Progenitor cell of endocrine pancreas (in vitro differentiated cells): Measurements from ENCODE around the gene HMOX2. TPM values are rescaled to one million over a fixed set of nuclear protein-coding genes. Genes with fewer than 3 reads are reported as not detected.

Experiments
- DNase-seq: peaks from one replicate; pipeline ENCODE4 v3.0.0; 2021; ENCODE audit warnings: low spot score; ENCODE audit not compliant: unreplicated experiment
- H3K27ac Mint-ChIP-seq: 2 replicates; pipeline ENCODE4 v1.8.0; 2021; ENCODE audit warnings: mild to moderate bottlenecking, moderate library complexity, mixed read lengths
- H3K27me3 Mint-ChIP-seq: 2 replicates; pipeline ENCODE4 v1.8.0; 2021; ENCODE audit warnings: mixed read lengths
- H3K36me3 Mint-ChIP-seq: 2 replicates; pipeline ENCODE4 v1.8.0; 2022; ENCODE audit warnings: mixed read lengths; ENCODE audit not compliant: insufficient read depth
- H3K4me1 Mint-ChIP-seq: 2 replicates; pipeline ENCODE4 v1.8.0; 2021; ENCODE audit warnings: low read depth, mixed read lengths
- H3K4me3 Mint-ChIP-seq: 2 replicates; pipeline ENCODE4 v1.8.0; 2021; ENCODE audit warnings: low read depth, mild to moderate bottlenecking, moderate library complexity, mixed read lengths
- H3K9me3 Mint-ChIP-seq: 2 replicates; pipeline ENCODE4 v1.8.0; 2021; ENCODE audit warnings: low read depth, mixed read lengths
- total RNA-seq: library from RNA; stranded (reverse); gene quantifications from 2 replicates; pipeline ENCODE4 v1.2.1, GENCODE V29; 2021
- TF ChIP-seq, protein P1 (sequence below): fragments of 200-600 bp; sonication (generic); IDR thresholded peaks from one replicate; pipeline ENCODE4 v1.5.0; 2021; ENCODE audit warnings: antibody characterized with exemption, mild to moderate bottlenecking; ENCODE audit not compliant: unreplicated experiment

The HMOX2 gene
- total RNA-seq, 1 donor from 2014 or later, result 30.1 TPM

DNA sequence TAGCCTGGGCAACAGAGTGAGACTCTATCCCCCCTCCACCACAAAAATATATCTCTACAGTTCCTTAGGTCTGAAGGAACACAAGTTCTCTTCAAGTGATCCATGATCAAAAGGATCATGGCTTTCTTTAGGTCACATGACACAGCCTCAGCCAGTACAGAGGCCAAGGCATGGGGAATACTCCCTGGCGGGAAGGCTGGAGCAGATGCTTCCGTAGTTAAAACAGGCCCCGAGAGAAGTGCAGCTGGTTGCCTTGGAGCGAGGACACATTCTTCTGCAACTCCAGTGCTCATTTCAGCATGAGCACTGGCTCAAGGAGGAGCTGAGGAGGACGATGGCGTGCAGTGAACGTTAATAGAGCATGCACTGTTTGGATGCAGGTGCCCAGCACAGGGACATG lies 48.9 kb downstream of the HMOX2 start:
- H3K4me3 Mint-ChIP-seq, result no peak overlapping the region
- no peaks in the 10 kb centered on the region for H3K9me3 Mint-ChIP-seq
- TF ChIP-seq, protein P1, sequence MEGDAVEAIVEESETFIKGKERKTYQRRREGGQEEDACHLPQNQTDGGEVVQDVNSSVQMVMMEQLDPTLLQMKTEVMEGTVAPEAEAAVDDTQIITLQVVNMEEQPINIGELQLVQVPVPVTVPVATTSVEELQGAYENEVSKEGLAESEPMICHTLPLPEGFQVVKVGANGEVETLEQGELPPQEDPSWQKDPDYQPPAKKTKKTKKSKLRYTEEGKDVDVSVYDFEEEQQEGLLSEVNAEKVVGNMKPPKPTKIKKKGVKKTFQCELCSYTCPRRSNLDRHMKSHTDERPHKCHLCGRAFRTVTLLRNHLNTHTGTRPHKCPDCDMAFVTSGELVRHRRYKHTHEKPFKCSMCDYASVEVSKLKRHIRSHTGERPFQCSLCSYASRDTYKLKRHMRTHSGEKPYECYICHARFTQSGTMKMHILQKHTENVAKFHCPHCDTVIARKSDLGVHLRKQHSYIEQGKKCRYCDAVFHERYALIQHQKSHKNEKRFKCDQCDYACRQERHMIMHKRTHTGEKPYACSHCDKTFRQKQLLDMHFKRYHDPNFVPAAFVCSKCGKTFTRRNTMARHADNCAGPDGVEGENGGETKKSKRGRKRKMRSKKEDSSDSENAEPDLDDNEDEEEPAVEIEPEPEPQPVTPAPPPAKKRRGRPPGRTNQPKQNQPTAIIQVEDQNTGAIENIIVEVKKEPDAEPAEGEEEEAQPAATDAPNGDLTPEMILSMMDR, result no peak
- H3K27ac Mint-ChIP-seq, result peak overlapping the region; percentile 3
- H3K27me3 Mint-ChIP-seq, result no peaks in the 10 kb centered on the region
- peaks cover 3% of the 10 kb centered on the region for H3K4me1 Mint-ChIP-seq
- no peaks in the 10 kb centered on the region for H3K36me3 Mint-ChIP-seq
- DNase-seq, result no peak

- Mint-ChIP-seq H3K4me1 (peaks cover 3% of the 10 kb centered on the region), H3K9me3 (no peaks in the 10 kb centered on the region), H3K27me3 (no peaks in the 10 kb centered on the region), H3K4me3 (no peak overlapping the region), H3K36me3 (no peaks in the 10 kb centered on the region), H3K27ac (no peak overlapping the region)
- TF ChIP-seq, protein P1, result no peak
- DNase-seq, result no peak
Observed at GRCh38 chr16:4525634-4526277, 49.6 kb downstream of the HMOX2 start.

DNA sequence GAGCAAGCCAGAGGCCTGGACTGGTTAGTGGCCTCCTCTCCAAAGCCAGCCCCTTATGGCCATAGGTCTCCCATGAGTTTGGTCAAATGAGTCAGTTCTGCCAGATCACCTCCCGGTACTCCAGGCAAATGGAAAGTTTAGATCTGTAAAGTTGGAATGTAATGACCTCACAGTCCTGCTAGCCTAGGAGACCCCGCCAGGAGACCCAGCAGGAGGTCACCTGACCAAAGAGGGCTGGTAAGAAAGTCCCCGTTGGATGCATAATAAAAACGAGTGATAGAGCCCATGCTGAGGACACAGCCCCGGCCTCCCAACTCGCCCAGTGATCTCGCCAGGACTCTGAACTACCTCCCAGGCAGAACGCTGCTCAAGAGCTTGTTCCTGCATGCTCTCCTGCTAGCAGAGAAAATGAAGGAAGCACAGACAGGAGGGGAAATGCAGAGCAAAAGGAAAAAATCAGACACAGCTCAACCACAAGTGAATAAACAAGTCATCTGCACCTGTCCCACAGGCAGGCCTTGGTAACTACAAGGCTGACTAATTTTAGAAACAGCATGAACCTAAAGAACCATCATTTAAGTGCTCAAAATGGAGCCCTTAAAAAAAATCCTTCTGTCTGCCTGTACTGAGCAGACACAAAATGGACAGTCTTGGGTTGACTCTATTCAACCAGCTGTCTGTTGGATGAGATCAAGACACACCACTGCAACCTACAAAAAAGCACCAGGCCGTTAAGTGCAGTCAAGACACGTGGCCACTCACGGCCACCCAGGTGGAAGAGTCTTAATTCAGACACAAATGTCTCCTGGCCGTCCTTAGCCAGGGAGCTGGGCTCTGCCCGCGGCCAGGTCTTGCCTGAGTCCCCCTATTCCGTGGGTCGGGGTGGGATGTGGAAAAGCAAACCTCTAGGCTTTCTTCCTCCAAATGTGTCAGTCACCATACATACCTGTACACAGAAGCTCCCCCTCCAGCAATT lies 53.2 kb downstream of the HMOX2 start:
- peaks cover 3% of the 10 kb centered on the region for H3K4me1 Mint-ChIP-seq

GRCh38 chr16:4531811-4532210 lies 55.6 kb downstream of the HMOX2 start:
- no peak overlapping the region for H3K27ac Mint-ChIP-seq
- H3K4me1 Mint-ChIP-seq, result peaks cover 4% of the 10 kb centered on the region
- DNase-seq, result no peak
- TF ChIP-seq, protein P1, result no peak
- H3K36me3 Mint-ChIP-seq, result peaks cover 9% of the 10 kb centered on the region
- no peaks in the 10 kb centered on the region for H3K9me3 Mint-ChIP-seq
- H3K4me3 Mint-ChIP-seq, result no peak overlapping the region
- H3K27me3 Mint-ChIP-seq, result peaks cover under 1% of the 10 kb centered on the region

More for the DNA sequence above, 53.2 kb downstream of the HMOX2 start:
- H3K4me3 Mint-ChIP-seq, result no peak overlapping the region
- H3K9me3 Mint-ChIP-seq, result no peaks in the 10 kb centered on the region
- TF ChIP-seq, protein P1, result no peak
- H3K27ac Mint-ChIP-seq, result no peak overlapping the region
- H3K36me3 Mint-ChIP-seq, result peaks cover 9% of the 10 kb centered on the region
- no peaks in the 10 kb centered on the region for H3K27me3 Mint-ChIP-seq
- DNase-seq, result no peak

DNA sequence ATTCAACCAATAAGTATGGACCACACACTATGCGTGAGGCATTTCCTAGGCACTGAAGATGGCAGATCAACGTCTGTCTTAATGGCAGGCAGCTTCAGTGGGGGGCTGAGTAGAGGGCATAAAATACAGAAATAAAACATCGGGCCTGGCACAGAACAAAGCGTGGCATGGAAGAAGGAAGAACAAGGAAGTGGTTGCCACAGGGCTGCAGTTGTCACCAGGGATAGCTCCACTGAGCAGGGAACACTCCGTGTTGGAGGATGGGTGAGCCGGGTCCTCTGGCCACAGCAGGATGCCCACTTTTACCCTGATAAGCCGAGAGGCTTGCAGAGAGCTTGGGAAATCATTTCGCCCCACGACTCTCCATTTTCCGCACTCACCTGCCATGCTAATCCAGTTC lies 56.0 kb downstream of the HMOX2 start:
- H3K27ac Mint-ChIP-seq, result no peak overlapping the region

More for the DNA sequence above, 56.0 kb downstream of the HMOX2 start:
- Mint-ChIP-seq H3K9me3 (no peaks in the 10 kb centered on the region), H3K4me3 (no peak overlapping the region), H3K4me1 (peaks cover 8% of the 10 kb centered on the region), H3K36me3 (peaks cover 9% of the 10 kb centered on the region), H3K27me3 (peaks cover 4% of the 10 kb centered on the region)
- no peak for DNase-seq
- TF ChIP-seq, protein P1, result no peak
